ENCODE measurements around the gene DBF4B. TPM values are rescaled to one million over a fixed set of nuclear protein-coding genes. Genes with fewer than 3 reads are reported as not detected.

Gene DBF4B
- total and polyA plus RNA-seq, 10 of the 15 experiments (the other 5 are each of a cell fraction or from before 2014, with no cell fraction given), result 2.4 to 24.6 (median 16.9) TPM

GRCh38 chr17:44763170-44763569 lies 54.7 kb downstream of the DBF4B start:
- no peak overlapping the region for H3K4me2 ChIP-seq (ENCODE audit: control insufficient read depth, insufficient read depth)
- H3K27me3 ChIP-seq (replicated peaks in 1 of 2; ENCODE audit: control insufficient read depth in 2 of 2, insufficient read depth in 2 of 2, low read length in 1 of 2), result peaks cover 1 to 4% of the 10 kb centered on the region in 2 experiments; a peak in 3 of 4 replicates
- ChIA-PET CTCF (no interaction called here), SMC1A (ENCODE audit: uncharacterized antibody, unreplicated experiment) (interaction anchor here (0.6 to 0.7 kb wide), 2 partner anchors 67 to 241 kb away, joined by 3 to 4 read pairs; no protein-coding TSS in a partner anchor), POLR2A (no interaction called here), RAD21 (ENCODE audit: unreplicated experiment) (interaction anchor here (0.6 kb wide), 1 partner anchor 47 kb away, joined by 4 read pairs; no protein-coding TSS in a partner anchor)
- no peak overlapping the region for H3K27ac ChIP-seq (ENCODE audit: control insufficient read depth, insufficient read depth)
- no peak overlapping the region for H3K9ac ChIP-seq (ENCODE audit: control insufficient read depth, insufficient read depth, low read length)
- H3K4me3 ChIP-seq, result no peak overlapping the region
- no peak overlapping the region for H2AFZ ChIP-seq (ENCODE audit: control insufficient read depth, low read depth, low read length)
- H3K36me3 ChIP-seq (ENCODE audit: control insufficient read depth in 2 of 2, insufficient read depth in 2 of 2, low read length in 1 of 2), result no peaks in the 10 kb centered on the region
- ATAC-seq (no peak), FAIRE-seq (no peak), DNase-seq (ENCODE audit: low read depth, low spot score) (no peak)
- intact Hi-C loops (cut with micrococcal nuclease; ENCODE audit: unreplicated experiment), result no loop called here
- H3K4me1 ChIP-seq (ENCODE audit: control insufficient read depth, insufficient read depth, low read length), result peaks cover 5% of the 10 kb centered on the region
- no peaks in the 10 kb centered on the region for H3K79me2 ChIP-seq (ENCODE audit: control insufficient read depth, insufficient read depth, low read length)
- WGBS (ENCODE audit: insufficient coverage, insufficient replicate concordance, low lambda C conversion rate, missing lambda C conversion rate), result 27% methylated on average over 4 of the region's 5 CpGs
- BruUV-seq (replicated peaks), result no TSS peak
- in situ Hi-C loops (cut with MboI), result no loop called here
- no peaks in the 10 kb centered on the region for H3K9me3 ChIP-seq (replicated peaks; ENCODE audit: control insufficient read depth, insufficient read depth, low read length)
- no peaks in the 10 kb centered on the region for H4K20me1 ChIP-seq (ENCODE audit: control insufficient read depth, insufficient read depth)
- TF ChIP-seq NFYB (IDR thresholded peaks at IDR 0.05; ENCODE audit: insufficient read depth, low read depth, low read length) (no peak), ZNF24 (IDR thresholded peaks at IDR 0.05) (no peak), SIN3A (IDR thresholded peaks at IDR 0.05; ENCODE audit: low read depth, low read length) (no peak), SKIL (IDR thresholded peaks at IDR 0.05; ENCODE audit: low read depth, poor library complexity, severe bottlenecking) (no peak), RAD21 (IDR thresholded peaks at IDR 0.05; ENCODE audit: insufficient read depth, low read depth, low read length) (no peak), ZNF384 (IDR thresholded peaks at IDR 0.05; ENCODE audit: borderline replicate concordance, low read depth, low read length) (no peak), MAX (IDR thresholded peaks at IDR 0.05; ENCODE audit: low read depth, low read length) (no peak), ELK1 (IDR thresholded peaks at IDR 0.05; ENCODE audit: low read depth, low read length) (no peak), ZZZ3 (IDR thresholded peaks at IDR 0.05; ENCODE audit: control insufficient read depth, insufficient read length, low read depth) (no peak), CBX3 (IDR thresholded peaks at IDR 0.05; ENCODE audit: borderline replicate concordance, low read depth) (no peak), HDGF (IDR thresholded peaks at IDR 0.05) (no peak), CUX1 (IDR thresholded peaks at IDR 0.05; ENCODE audit: insufficient replicate concordance, low read depth, low read length) (no peak), BCL11A (IDR thresholded peaks at IDR 0.05; ENCODE audit: low read depth, low read length) (no peak)
- TF ChIP-seq, protein P1, sequence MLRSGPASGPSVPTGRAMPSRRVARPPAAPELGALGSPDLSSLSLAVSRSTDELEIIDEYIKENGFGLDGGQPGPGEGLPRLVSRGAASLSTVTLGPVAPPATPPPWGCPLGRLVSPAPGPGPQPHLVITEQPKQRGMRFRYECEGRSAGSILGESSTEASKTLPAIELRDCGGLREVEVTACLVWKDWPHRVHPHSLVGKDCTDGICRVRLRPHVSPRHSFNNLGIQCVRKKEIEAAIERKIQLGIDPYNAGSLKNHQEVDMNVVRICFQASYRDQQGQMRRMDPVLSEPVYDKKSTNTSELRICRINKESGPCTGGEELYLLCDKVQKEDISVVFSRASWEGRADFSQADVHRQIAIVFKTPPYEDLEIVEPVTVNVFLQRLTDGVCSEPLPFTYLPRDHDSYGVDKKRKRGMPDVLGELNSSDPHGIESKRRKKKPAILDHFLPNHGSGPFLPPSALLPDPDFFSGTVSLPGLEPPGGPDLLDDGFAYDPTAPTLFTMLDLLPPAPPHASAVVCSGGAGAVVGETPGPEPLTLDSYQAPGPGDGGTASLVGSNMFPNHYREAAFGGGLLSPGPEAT (IDR thresholded peaks at IDR 0.05; ENCODE audit: low read depth), result no peak

Measured in GM12878 (cell line).